ENCODE data around the gene RAPGEF5.

DNA sequence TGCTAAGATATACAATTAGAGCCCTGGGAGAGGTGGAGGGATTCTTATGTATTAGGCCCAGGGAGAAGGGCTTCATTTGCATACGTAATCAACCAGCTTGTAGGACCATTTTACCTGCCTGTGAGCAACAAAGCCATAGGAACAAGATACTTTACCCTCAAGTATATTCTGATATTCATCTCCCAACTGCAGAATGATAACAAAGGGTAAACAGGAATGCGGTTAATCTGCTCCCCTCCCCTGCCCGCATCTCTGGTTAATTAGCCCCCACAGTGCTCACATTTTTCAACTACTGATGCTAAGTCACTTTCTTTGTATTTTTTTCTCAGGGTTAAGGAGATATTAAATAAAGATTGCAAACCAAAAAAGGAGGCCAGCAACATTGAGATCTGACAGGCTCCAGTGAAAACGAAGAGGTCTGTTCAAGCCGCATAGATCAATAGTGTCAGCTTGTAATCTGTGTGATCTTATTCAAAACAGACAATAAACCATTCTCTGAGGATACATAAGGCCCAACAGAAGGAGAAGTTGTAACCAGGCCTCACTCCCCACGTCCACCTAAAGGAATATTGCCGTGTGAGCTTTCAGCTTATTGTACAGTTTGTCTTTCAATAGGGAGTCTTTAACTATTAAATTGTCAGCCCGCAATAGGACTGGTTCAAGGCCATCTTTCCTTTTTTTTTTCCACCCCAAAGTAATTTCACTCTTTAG is 203.4 kb downstream of the RAPGEF5 start:
- TF ChIP-seq EZH2 (IDR thresholded peaks at IDR 0.05; ENCODE audit: insufficient read depth, poor library complexity, severe bottlenecking): no peak
- no peak for TF ChIP-seq EZH2phosphoT487 (IDR thresholded peaks at IDR 0.05; ENCODE audit: insufficient read depth, low read depth)
